K562 (cell line): ENCODE results near the gene GAL3ST3. TPM values are rescaled to one million over a fixed set of nuclear protein-coding genes. Genes with fewer than 3 reads are reported as not detected.

Source experiments
- CHD7 ChIP-seq: fragments of 200-600 bp; sonication (generic); IDR thresholded peaks from one replicate; pipeline ENCODE4 v1.6.1; 2012; ENCODE audit warnings: mild to moderate bottlenecking, low read depth, low read length, inconsistent platforms
- IFI16 ChIP-seq: fragments of 250-450 bp; sonication (Bioruptor Pico); IDR thresholded peaks from 2 replicates; pipeline ENCODE4 v2.1.2; 2022; ENCODE audit warnings: mild to moderate bottlenecking, inconsistent platforms
- MLX ChIP-seq, 2 experiments: fragments of 450-650 bp in 1 of 2; sonication (generic) in 1 of 2; formaldehyde crosslinking; conservative IDR thresholded peaks; 2 replicates each; pipeline versions ENCODE4 v1.4.0 to v1.8.1; 2020 to 2022; ENCODE audit warnings: mild to moderate bottlenecking in 1 of 2, missing genetic modification reagents in 1 of 2
- ZBTB49 ChIP-seq: sonication (generic); formaldehyde crosslinking; IDR thresholded peaks from 2 replicates; pipeline ENCODE4 v1.8.0; 2022; ENCODE audit warnings: missing genetic modification reagents, mild to moderate bottlenecking, borderline replicate concordance
- polyA plus RNA-seq, 8 experiments: library from polyadenylated mRNA; depleted of rRNA in 4 of 8; stranded (reverse) in 5 of 8; unstranded in 3 of 8; fragments of >200 nt; fragmentation: Nextera tagmentation in 2 of 8; fragmentation: Illumina TruSeq in 1 of 8; extraction: Ambion mirVana in 2 of 8; extraction: Trizol in 1 of 8; gene quantifications; 2 replicates each; pipeline versions ENCODE4 v1.2.1 to v1.2.3, GENCODE V29; 2011 to 2014; ENCODE audit warnings: inconsistent platforms in 1 of 8, missing spikeins in 1 of 8
- total RNA-seq, 7 experiments: library from RNA; depleted of rRNA in 6 of 7; stranded (reverse); fragments of >200 nt in 6 of 7; fragmentation: Illumina TruSeq in 2 of 7; extraction: Trizol in 2 of 7; gene quantifications; 2 replicates each; pipeline versions ENCODE4 v1.2.1 to v1.2.3, GENCODE V29; 2011 to 2021; ENCODE audit warnings: low replicate concordance in 1 of 7
- TF ChIP-seq, protein P1 (sequence below): fragments of 450-650 bp; IDR thresholded peaks from 2 replicates; pipeline ENCODE4 v1.7.1; 2018; ENCODE audit warnings: mild to moderate bottlenecking, low read depth; ENCODE audit not compliant: partially characterized antibody
- TF ChIP-seq, protein P2 (sequence below): fragments of 250-450 bp; sonication (Bioruptor Pico); IDR thresholded peaks from 2 replicates; pipeline ENCODE4 v1.8.0; 2022; ENCODE audit warnings: inconsistent platforms

The GAL3ST3 gene
- total and polyA plus RNA-seq, 9 of the 15 experiments (the other 6 are each of a cell fraction or from before 2014, with no cell fraction given), result not detected

DNA sequence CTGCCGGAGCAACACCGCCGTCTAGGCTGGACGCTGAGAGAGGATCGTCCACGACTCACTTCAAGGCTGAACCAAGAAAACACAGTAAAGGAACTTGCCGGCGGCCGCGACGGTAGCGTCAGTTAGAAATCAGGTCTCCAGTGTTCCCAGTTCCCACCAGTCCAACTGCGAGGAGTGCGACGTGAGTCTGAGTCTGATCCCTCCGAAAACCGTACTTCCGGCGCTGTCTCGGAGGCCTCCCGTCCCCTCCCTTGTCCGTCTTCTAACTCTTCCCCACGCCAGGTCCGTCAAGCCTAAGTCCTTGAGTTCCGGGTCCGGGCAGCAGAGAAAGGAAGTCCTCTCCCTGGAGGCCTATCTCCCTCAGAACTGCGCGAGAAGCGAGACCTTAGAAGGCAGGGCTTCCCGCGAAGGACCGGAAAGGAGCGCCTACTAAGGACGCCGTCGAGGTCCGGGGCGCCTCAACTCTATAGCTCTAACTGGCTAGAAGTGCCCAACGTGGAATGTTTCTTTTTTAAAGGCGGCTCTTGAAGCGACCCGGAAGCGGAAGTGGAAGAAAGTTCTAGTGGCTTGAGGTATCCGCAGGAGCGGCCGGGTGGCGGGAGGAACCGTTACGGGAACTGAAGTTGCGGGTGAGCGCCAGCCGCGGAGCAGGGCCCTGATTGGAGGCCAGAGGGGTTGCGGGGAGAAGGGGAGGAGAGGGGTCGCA, 46.9 kb downstream of the GAL3ST3 start, which contains the start of the genes BANF1 and EIF1AD (continued):
- TF ChIP-seq, protein P1, sequence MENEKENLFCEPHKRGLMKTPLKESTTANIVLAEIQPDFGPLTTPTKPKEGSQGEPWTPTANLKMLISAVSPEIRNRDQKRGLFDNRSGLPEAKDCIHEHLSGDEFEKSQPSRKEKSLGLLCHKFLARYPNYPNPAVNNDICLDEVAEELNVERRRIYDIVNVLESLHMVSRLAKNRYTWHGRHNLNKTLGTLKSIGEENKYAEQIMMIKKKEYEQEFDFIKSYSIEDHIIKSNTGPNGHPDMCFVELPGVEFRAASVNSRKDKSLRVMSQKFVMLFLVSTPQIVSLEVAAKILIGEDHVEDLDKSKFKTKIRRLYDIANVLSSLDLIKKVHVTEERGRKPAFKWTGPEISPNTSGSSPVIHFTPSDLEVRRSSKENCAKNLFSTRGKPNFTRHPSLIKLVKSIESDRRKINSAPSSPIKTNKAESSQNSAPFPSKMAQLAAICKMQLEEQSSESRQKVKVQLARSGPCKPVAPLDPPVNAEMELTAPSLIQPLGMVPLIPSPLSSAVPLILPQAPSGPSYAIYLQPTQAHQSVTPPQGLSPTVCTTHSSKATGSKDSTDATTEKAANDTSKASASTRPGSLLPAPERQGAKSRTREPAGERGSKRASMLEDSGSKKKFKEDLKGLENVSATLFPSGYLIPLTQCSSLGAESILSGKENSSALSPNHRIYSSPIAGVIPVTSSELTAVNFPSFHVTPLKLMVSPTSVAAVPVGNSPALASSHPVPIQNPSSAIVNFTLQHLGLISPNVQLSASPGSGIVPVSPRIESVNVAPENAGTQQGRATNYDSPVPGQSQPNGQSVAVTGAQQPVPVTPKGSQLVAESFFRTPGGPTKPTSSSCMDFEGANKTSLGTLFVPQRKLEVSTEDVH, result peak; percentile 98
- TF ChIP-seq MLX (CRISPR knock-in tag; conservative IDR thresholded peaks at IDR 0.05) (0 out of 4 replicates have a peak, but pooled peaks of 1 of the 2 experiments have one; percentile 78), ZBTB49 (no peak), CHD7 (no peak), IFI16 (CRISPR knock-in tag) (no peak)
- TF ChIP-seq, protein P2, sequence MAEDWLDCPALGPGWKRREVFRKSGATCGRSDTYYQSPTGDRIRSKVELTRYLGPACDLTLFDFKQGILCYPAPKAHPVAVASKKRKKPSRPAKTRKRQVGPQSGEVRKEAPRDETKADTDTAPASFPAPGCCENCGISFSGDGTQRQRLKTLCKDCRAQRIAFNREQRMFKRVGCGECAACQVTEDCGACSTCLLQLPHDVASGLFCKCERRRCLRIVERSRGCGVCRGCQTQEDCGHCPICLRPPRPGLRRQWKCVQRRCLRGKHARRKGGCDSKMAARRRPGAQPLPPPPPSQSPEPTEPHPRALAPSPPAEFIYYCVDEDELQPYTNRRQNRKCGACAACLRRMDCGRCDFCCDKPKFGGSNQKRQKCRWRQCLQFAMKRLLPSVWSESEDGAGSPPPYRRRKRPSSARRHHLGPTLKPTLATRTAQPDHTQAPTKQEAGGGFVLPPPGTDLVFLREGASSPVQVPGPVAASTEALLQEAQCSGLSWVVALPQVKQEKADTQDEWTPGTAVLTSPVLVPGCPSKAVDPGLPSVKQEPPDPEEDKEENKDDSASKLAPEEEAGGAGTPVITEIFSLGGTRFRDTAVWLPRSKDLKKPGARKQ, result no peak
